ENCODE measurements around the gene FKBP5. TPM values are rescaled to one million over a fixed set of nuclear protein-coding genes. Genes with fewer than 3 reads are reported as not detected.
"Not testable (repeated sequence)": the region's sequence is repeated elsewhere in the genome, so short reads cannot be mapped to it uniquely, and the experiment has no call there.

FKBP5 gene
- total RNA-seq, 1 experiment from 2014 or later: 33.9 TPM

- Histone ChIP-seq H3K9ac (ENCODE audit: extremely low read depth, insufficient read length, low read length) (no peak overlapping the region), H3K4me1 (ENCODE audit: insufficient read depth, low read length) (no peaks in the 10 kb centered on the region), H3K4ac (ENCODE audit: low read depth, low read length) (no peak overlapping the region), H4K8ac (replicated peaks; ENCODE audit: insufficient read length, low read depth, low read length) (no peak overlapping the region), H2BK5ac (ENCODE audit: insufficient read length, low read length) (no peak overlapping the region), H2BK15ac (ENCODE audit: low read depth, low read length) (no peak overlapping the region), H2AFZ (ENCODE audit: low read length) (no peak overlapping the region), H2BK12ac (ENCODE audit: insufficient read length, low read depth, low read length) (no peak overlapping the region), H4K5ac (ENCODE audit: insufficient read length, low read depth, low read length) (no peak overlapping the region), H2AK5ac (ENCODE audit: insufficient read length, low read length) (no peak overlapping the region), H3K79me2 (ENCODE audit: insufficient read depth, low read length) (no peaks in the 10 kb centered on the region), H4K20me1 (ENCODE audit: control insufficient read depth, insufficient read depth, insufficient read length) (peaks cover 2% of the 10 kb centered on the region), H2BK120ac (ENCODE audit: low read depth, low read length, poor library complexity, severe bottlenecking) (no peak overlapping the region), H3K18ac (ENCODE audit: insufficient read length, low read depth, low read length) (no peak overlapping the region), H3K9me3 (ENCODE audit: control insufficient read depth, low read depth, low read length) (no peaks in the 10 kb centered on the region), H3K56ac (ENCODE audit: insufficient read length, low read depth, low read length) (no peak overlapping the region), H2BK20ac (ENCODE audit: low read depth, low read length, poor library complexity, severe bottlenecking) (no peak overlapping the region), H3K23me2 (ENCODE audit: insufficient read length, low read depth, low read length, poor library complexity, severe bottlenecking) (no peaks in the 10 kb centered on the region), H3T11ph (ENCODE audit: low read length) (no peak overlapping the region), H3K23ac (ENCODE audit: insufficient read length, low read depth, low read length) (no peak overlapping the region), H4K91ac (ENCODE audit: insufficient read length, low read depth, low read length) (no peak overlapping the region), H3K79me1 (ENCODE audit: insufficient read depth, low read depth, low read length, poor library complexity, severe bottlenecking) (no peaks in the 10 kb centered on the region), H3K4me2 (ENCODE audit: insufficient read depth, insufficient read length, low read length) (no peak overlapping the region), H3K27me3 (ENCODE audit: insufficient read depth, low read length) (no peaks in the 10 kb centered on the region), H3K27ac (ENCODE audit: insufficient read length, low read depth, low read length) (no peak overlapping the region), H3K14ac (ENCODE audit: insufficient read depth, low read length) (no peak overlapping the region)
- Mint-ChIP-seq H3K27ac (no peak overlapping the region), H3K36me3 (ENCODE audit: insufficient read depth in 1 of 3, low read depth in 3 of 3) (peaks cover 4 to 34% (median 21%) of the 10 kb centered on the region in 3 experiments; a peak in 5 of 7 replicates), H3K9me3 (no peaks in the 10 kb centered on the region), H3K4me3 (no peak overlapping the region), H3K4me1 (peaks cover 9% of the 10 kb centered on the region in 2 experiments), H3K27me3 (ENCODE audit: low read depth) (no peaks in the 10 kb centered on the region)
- no peak for DNase-seq
- WGBS (ENCODE audit: extremely low coverage, insufficient read length, low lambda C conversion rate): no CpG with 5 or more reads among the region's 3 CpGs
- no peak for TF ChIP-seq CTCF (conservative IDR thresholded peaks at IDR 0.05)
These were observed 115.1 kb downstream of the FKBP5 start for GRCh38 chr6:35573495-35574110.

GRCh38 chr6:35570885-35571330 is 117.8 kb downstream of the FKBP5 start:
- no CpG with 5 or more reads among the region's 2 CpGs for WGBS (ENCODE audit: extremely low coverage, insufficient read length, low lambda C conversion rate)
- H2BK20ac ChIP-seq (ENCODE audit: low read depth, low read length, poor library complexity, severe bottlenecking); DNase-seq; H3K9ac ChIP-seq (ENCODE audit: extremely low read depth, insufficient read length, low read length); H3K27ac ChIP-seq (ENCODE audit: insufficient read length, low read depth, low read length); H3K79me1 ChIP-seq (ENCODE audit: insufficient read depth, low read depth, low read length, poor library complexity, severe bottlenecking); H3K4ac ChIP-seq (ENCODE audit: low read depth, low read length); H2AK5ac ChIP-seq (ENCODE audit: insufficient read length, low read length); H3K23ac ChIP-seq (ENCODE audit: insufficient read length, low read depth, low read length); H3K9me3 ChIP-seq (ENCODE audit: control insufficient read depth, low read depth, low read length); H3K27me3 Mint-ChIP-seq (ENCODE audit: low read depth); H3K27me3 ChIP-seq (ENCODE audit: insufficient read depth, low read length); H4K5ac ChIP-seq (ENCODE audit: insufficient read length, low read depth, low read length); H3K14ac ChIP-seq (ENCODE audit: insufficient read depth, low read length); H4K20me1 ChIP-seq (ENCODE audit: control insufficient read depth, insufficient read depth, insufficient read length); H3K56ac ChIP-seq (ENCODE audit: insufficient read length, low read depth, low read length); H3T11ph ChIP-seq (ENCODE audit: low read length); H4K8ac ChIP-seq (replicated peaks; ENCODE audit: insufficient read length, low read depth, low read length); H2BK12ac ChIP-seq (ENCODE audit: insufficient read length, low read depth, low read length); H4K91ac ChIP-seq (ENCODE audit: insufficient read length, low read depth, low read length); H3K79me2 ChIP-seq (ENCODE audit: insufficient read depth, low read length); H3K4me2 ChIP-seq (ENCODE audit: insufficient read depth, insufficient read length, low read length); H2BK15ac ChIP-seq (ENCODE audit: low read depth, low read length); H2BK5ac ChIP-seq (ENCODE audit: insufficient read length, low read length); H3K27ac Mint-ChIP-seq; H2AFZ ChIP-seq (ENCODE audit: low read length); H3K18ac ChIP-seq (ENCODE audit: insufficient read length, low read depth, low read length); H3K4me3 Mint-ChIP-seq; H3K23me2 ChIP-seq (ENCODE audit: insufficient read length, low read depth, low read length, poor library complexity, severe bottlenecking); H2BK120ac ChIP-seq (ENCODE audit: low read depth, low read length, poor library complexity, severe bottlenecking); H3K4me1 ChIP-seq (ENCODE audit: insufficient read depth, low read length): not testable (repeated sequence)
- Mint-ChIP-seq H3K36me3 (ENCODE audit: insufficient read depth in 1 of 3, low read depth in 3 of 3) (peaks cover 6 to 29% (median 26%) of the 10 kb centered on the region in 3 experiments; a peak in 6 of 7 replicates), H3K9me3 (peaks cover 9 to 11% of the 10 kb centered on the region in 2 experiments), H3K4me1 (peaks cover 13 to 17% of the 10 kb centered on the region in 2 experiments)
